Measurements from ENCODE around the gene REX1BD. TPM values are rescaled to one million over a fixed set of nuclear protein-coding genes. Genes with fewer than 3 reads are reported as not detected.

The REX1BD gene
- total and polyA plus RNA-seq, 9 donors: 5.3 to 146 (median 66.7) TPM

- intact Hi-C loops (cut with DNase I): loop anchor here in 1 of 4 donors (5.0 kb wide), 2 partner anchors 119 to 134 kb away; no protein-coding TSS in a partner anchor
- H3K27ac ChIP-seq: no peak overlapping the region
- TF ChIP-seq POLR2A (IDR thresholded peaks at IDR 0.05) (no peak), EP300 (IDR thresholded peaks at IDR 0.05) (no peak), CTCF (IDR thresholded peaks at IDR 0.05) (no peak)
- DNase-seq: no peak
- 38 to 56% (median 42%) methylated on average over 2 of the region's 2 CpGs for WGBS, 3 donors
- H3K36me3 ChIP-seq: no peaks in the 10 kb centered on the region
- H3K4me1 ChIP-seq (ENCODE audit: insufficient read depth): peaks cover 18% of the 10 kb centered on the region
- no peak overlapping the region for H3K4me3 ChIP-seq
- H3K27me3 ChIP-seq: no peaks in the 10 kb centered on the region
- H3K9me3 ChIP-seq: no peaks in the 10 kb centered on the region
Observed at GRCh38 chr19:18586306-18586705, 2.3 kb upstream of the REX1BD start.

GRCh38 chr19:18587561-18587960 is 1.0 kb upstream of the REX1BD start:
- no peak for DNase-seq
- Histone ChIP-seq H3K36me3 (no peaks in the 10 kb centered on the region), H3K9me3 (no peaks in the 10 kb centered on the region), H3K4me1 (ENCODE audit: insufficient read depth) (peaks cover 18% of the 10 kb centered on the region), H3K27me3 (no peaks in the 10 kb centered on the region), H3K27ac (no peak overlapping the region), H3K4me3 (no peak overlapping the region)
- WGBS, 3 donors: 82 to 92% (median 85%) methylated on average over 12 of the region's 12 CpGs
- TF ChIP-seq EP300 (IDR thresholded peaks at IDR 0.05) (no peak), CTCF (IDR thresholded peaks at IDR 0.05) (no peak), POLR2A (IDR thresholded peaks at IDR 0.05) (no peak)
- intact Hi-C loops (cut with DNase I): loop anchor here in 1 of 4 donors (5.0 kb wide), 2 partner anchors 120 to 135 kb away; no protein-coding TSS in a partner anchor

GRCh38 chr19:18587962-18588610 is 512 bp upstream of the REX1BD start:
- Histone ChIP-seq H3K4me3 (peak overlapping the region; percentile 68), H3K4me1 (ENCODE audit: insufficient read depth) (peaks cover 18% of the 10 kb centered on the region), H3K27ac (peak overlapping the region; percentile 1 to 72), H3K36me3 (no peaks in the 10 kb centered on the region), H3K27me3 (no peaks in the 10 kb centered on the region), H3K9me3 (no peaks in the 10 kb centered on the region)
- TF ChIP-seq POLR2A (IDR thresholded peaks at IDR 0.05): no peak
- no peak for TF ChIP-seq EP300 (IDR thresholded peaks at IDR 0.05)
- no peak for TF ChIP-seq CTCF (IDR thresholded peaks at IDR 0.05)
- whole genome bisulfite sequencing, 3 donors: 11 to 18% (median 14%) methylated on average over 16 of the region's 16 CpGs
- intact Hi-C loops (cut with DNase I): loop anchor here in 1 of 4 donors (5.0 kb wide), 2 partner anchors 121 to 136 kb away; no protein-coding TSS in a partner anchor
- DNase-seq: no peak

- peak overlapping the region; percentile 68 for H3K4me3 ChIP-seq
- TF ChIP-seq CTCF (IDR thresholded peaks at IDR 0.05): peak in 2 of 3 donors; percentile 30 to 37
- no peak for TF ChIP-seq POLR2A (IDR thresholded peaks at IDR 0.05)
- H3K36me3 ChIP-seq: no peaks in the 10 kb centered on the region
- H3K27ac ChIP-seq: peak overlapping the region in 1 of 2 donors; percentile 72
- no peaks in the 10 kb centered on the region for H3K27me3 ChIP-seq
- no peaks in the 10 kb centered on the region for H3K9me3 ChIP-seq
- DNase-seq: peak; percentile 58 to 77 (median 66)
- H3K4me1 ChIP-seq (ENCODE audit: insufficient read depth): peaks cover 19% of the 10 kb centered on the region
- intact Hi-C loops (cut with DNase I): loop anchor here in 3 of 4 donors (5.0 to 10.0 kb wide), 5 partner anchors 85 to 265 kb away; no protein-coding TSS in a partner anchor
- 3 to 7% (median 6%) methylated on average over 37 to 52 of the region's 52 CpGs for WGBS, 3 donors
Observed at GRCh38 chr19:18589380-18590272, 1.0 kb downstream of the REX1BD start.

Data from ovary (tissue), 9 donors.